Adipose tissue (tissue), 3 donors: ENCODE results near the gene HSPH1. TPM values are rescaled to one million over a fixed set of nuclear protein-coding genes. Genes with fewer than 3 reads are reported as not detected.

Source experiments
- H3K27ac ChIP-seq: one replicate; pipeline ENCODE4 v1.5.1; 2013; ENCODE audit warnings: low read depth, low read length
- WGBS, 3 donors: extraction: QIAGEN DNeasy Blood & Tissue Kit; methylation state at CpG; one replicate each; pipeline ENCODE4 v1.1.7; 2013; 5-methylcytosine and 5-hydroxymethylcytosine counted together
- polyA plus RNA-seq, 3 donors: library from polyadenylated mRNA; stranded (reverse); fragments of 200-250 nt; gene quantifications; one replicate each; pipeline ENCODE4 v1.2.3, GENCODE V29; 2013
- donor health status: healthy with polysubstance abuse.
- donor health status: Bipolar disorder and iron deficiency.
- donor health status: healthy.

The HSPH1 gene
- polyA plus RNA-seq, 3 donors, result 8.8 to 48.6 (median 32.7) TPM

GRCh38 chr13:31149604-31150003 lies 12.1 kb downstream of the HSPH1 start:
- WGBS, 3 donors, result 80 to 88% (median 83%) methylated on average over 2 of the region's 2 CpGs

GRCh38 chr13:31145417-31145816 lies 16.3 kb downstream of the HSPH1 start:
- H3K27ac ChIP-seq, result no peak overlapping the region
- WGBS, 3 donors, result 96 to 99% (median 97%) methylated on average over 4 of the region's 4 CpGs

More at GRCh38 chr13:31149604-31150003, 12.1 kb downstream of the HSPH1 start:
- no peak overlapping the region for H3K27ac ChIP-seq

DNA sequence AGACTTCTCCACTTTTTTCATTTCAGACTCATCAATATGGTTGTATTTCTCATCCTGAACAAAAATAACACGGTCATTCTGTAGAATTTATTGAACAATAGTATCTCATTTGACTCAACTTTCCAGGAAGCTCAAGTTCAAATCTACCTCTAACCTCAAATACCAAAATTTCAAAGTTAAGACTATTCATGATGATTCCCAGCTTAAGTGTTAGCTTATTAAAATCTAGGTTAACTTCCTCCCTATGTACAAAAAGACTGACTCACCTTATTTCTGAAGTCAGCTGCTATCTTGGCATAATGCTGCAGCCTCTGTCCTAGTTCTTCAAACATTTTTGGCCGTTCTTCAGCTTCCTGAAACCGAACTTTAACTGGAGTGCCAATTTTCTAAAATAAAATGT lies 23.2 kb downstream of the HSPH1 start:
- H3K27ac ChIP-seq, result no peak overlapping the region
- WGBS, 3 donors, result 67 to 87% (median 73%) methylated on average over 3 of the region's 3 CpGs

GRCh38 chr13:31136724-31137123 lies 25.0 kb downstream of the HSPH1 start:
- H3K27ac ChIP-seq, result no peak overlapping the region

DNA sequence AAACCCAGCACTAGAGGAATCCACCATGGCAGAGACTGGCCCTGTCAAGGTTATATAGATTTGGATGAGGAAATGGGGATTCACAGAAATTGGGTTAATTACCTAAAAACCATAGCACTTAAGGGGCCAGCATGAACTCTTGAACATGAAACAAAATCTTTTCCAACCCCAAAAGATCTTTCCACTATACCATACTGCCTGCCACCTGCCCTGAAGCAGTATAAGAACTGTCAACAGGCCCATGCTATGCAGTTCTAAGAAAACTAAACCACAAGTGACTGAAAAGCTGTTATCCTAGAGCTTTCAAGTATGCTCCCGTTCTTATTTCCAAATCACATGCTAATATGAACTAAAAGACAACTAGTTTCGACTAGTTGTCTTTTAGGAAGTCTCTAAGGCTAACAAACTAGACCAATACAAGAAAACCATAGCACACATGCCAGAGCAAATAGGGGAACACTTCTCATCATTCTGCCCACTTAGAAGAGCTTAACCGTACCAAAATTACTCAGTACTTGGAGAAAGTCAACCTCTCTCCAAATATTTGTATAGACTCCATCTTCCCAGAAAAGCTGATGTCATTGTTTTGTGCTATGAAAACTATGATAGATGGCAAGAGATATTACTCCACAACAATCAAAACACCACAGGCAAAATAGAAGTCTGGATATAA lies 27.5 kb downstream of the HSPH1 start:
- 86 to 92% (median 91%) methylated on average over 3 of the region's 3 CpGs for WGBS, 3 donors

DNA sequence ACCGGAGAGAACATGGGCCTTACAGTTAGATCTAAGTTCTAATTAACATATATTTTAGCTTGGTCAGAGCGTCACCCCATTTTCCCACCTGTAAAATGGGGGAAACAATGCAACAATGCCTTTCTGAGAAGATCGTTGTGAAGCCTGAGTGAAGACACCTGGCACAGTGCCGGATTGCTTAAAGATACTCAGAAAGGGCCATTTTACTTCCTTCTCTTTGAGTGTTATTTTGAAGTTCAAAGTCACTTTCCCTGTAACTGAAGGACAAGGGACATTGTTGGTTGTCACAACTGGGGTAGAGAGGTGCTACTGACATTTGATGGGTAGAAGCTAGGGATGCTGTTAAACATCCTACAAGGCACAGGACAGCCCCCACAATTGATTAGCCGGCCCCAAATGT lies 28.1 kb downstream of the HSPH1 start:
- no peak overlapping the region for H3K27ac ChIP-seq
- 84 to 95% (median 87%) methylated on average over 5 of the region's 5 CpGs for WGBS, 3 donors

More for the DNA sequence above, 27.5 kb downstream of the HSPH1 start:
- H3K27ac ChIP-seq, result no peak overlapping the region

GRCh38 chr13:31131470-31131961 lies 30.2 kb downstream of the HSPH1 start:
- H3K27ac ChIP-seq, result no peak overlapping the region
- WGBS, 3 donors, result 66 to 73% (median 71%) methylated on average over 6 of the region's 6 CpGs

DNA sequence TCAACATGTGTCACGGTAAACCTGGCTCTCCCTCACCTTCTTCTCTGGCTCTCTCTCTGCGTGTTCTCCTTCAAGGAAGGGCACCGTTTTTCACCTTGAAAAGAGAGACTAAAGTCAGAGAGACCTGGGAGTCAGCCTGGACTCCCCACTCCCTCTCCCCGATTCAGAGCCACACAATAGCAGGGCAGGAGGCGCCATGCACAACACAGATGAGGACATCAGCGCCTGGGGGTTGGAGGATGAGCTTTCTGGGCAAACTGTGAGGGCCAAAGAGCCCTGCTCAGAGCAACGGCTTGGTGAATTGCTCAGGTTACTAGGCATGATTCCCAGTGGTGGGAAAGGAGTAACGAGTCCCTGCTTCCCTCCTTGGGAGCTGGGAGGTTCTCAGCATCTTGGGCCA lies 32.3 kb downstream of the HSPH1 start:
- 65 to 74% (median 66%) methylated on average over 8 of the region's 8 CpGs for WGBS, 3 donors
- H3K27ac ChIP-seq, result no peak overlapping the region

- WGBS, 3 donors, result 21 to 32% (median 28%) methylated on average over 7 of the region's 7 CpGs
- H3K27ac ChIP-seq, result no peak overlapping the region
These were observed 37.5 kb downstream of the HSPH1 start for GRCh38 chr13:31124204-31124603.

- no peak overlapping the region for H3K27ac ChIP-seq
- 87 to 97% (median 93%) methylated on average over 12 of the region's 12 CpGs for WGBS, 3 donors
These were observed 39.0 kb downstream of the HSPH1 start for GRCh38 chr13:31122544-31123260.

GRCh38 chr13:31122143-31122542 lies 39.6 kb downstream of the HSPH1 start:
- WGBS, 3 donors, result 92 to 98% (median 94%) methylated on average over 4 of the region's 4 CpGs
- H3K27ac ChIP-seq, result no peak overlapping the region

DNA sequence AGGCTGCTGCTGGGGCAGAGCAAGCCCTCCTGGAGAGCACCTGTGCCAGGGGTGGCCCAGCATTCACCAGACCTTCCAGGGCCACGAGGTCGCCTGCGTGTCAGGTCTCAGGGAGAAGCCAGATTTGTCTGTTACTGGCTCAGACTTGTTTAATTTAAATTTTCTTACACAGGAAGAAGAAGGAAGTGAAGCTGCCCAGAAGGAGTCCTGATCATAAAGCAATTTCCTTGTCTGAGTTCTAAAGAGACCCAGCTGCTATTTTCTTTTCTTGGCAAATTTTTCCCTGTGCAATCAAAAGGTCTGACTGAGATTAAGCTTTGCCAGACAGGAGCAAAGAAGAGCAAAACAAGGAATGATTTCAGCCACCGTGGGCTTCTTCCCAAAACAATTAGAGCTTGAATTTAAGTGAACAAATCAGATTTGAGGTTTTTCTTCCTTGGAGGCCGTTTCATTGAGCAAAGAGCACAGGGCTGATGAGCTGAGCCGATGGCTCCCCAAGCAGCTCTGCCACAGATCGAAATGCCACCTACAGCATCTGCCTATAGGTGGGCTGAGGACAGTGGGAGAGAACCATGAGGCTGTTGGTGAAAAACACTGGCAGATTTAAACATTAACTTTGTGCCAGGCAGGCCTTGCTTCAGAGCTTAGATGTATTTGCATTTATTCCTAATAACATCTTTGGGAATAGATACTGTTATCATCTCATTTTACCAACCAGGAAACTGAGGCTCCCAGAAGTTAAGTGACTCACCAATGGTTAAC lies 40.1 kb downstream of the HSPH1 start:
- H3K27ac ChIP-seq, result no peak overlapping the region
- 47 to 58% (median 51%) methylated on average over 7 of the region's 7 CpGs for WGBS, 3 donors

DNA sequence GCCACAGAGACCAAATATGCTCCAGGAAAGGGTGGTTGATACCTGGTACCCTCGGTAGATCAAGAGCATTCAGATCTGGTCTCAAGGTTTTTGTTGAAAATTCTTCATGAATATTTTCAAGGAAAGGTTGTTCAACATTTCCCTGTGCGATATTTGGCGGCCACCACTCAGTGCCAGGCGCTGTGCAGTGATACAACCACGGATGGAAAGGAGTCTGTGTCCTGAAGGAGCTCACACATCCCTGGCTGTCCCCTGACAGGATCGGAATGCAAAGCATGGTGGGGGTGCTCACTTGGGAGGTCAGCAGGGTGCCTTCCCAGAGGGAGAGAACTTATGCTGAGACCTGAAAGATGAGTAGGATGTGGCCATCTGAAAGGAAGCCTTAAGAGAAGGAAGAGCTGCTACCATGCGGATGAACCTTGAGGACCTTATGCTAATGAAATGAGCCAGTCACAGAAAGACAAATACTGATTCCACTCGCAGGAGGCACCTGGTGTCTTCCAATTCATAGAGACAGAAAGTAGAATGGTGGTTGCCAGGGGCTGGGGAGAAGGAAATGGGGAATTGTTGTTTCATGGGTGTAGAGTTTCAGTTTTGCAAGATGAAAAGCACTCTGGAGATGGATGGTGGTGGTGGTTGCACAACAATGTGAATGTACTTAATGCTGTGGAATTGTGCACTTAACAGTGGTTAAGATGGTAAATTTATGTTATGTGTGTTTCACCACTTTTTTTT lies 41.6 kb downstream of the HSPH1 start:
- WGBS, 3 donors, result 71 to 90% (median 84%) methylated on average over 8 of the region's 8 CpGs
- no peak overlapping the region for H3K27ac ChIP-seq

GRCh38 chr13:31119526-31119925 lies 42.2 kb downstream of the HSPH1 start:
- 71 to 78% (median 74%) methylated on average over 10 of the region's 10 CpGs for WGBS, 3 donors

DNA sequence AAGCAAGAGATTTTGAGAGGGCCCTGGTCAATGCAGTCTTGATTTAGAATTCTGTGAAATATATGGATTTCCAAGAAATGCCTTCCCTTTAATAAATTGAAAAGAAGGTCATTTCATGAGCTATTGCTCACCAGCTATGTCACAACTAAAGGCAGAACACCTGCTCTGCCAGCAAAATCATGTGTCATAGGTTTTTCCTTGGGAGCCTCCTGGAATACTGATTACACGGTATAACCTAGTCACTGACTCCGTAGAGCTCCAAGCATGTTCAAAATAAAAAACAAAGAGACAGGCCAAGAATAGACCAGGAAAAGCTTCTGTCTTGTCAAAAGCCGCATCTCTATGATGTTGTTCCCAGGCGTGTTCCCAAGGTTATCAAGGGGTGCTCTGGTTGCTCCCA lies 45.5 kb downstream of the HSPH1 start:
- H3K27ac ChIP-seq, result no peak overlapping the region
- 78 to 89% (median 89%) methylated on average over 4 of the region's 4 CpGs for WGBS, 3 donors

More at GRCh38 chr13:31119526-31119925, 42.2 kb downstream of the HSPH1 start:
- no peak overlapping the region for H3K27ac ChIP-seq

- H3K27ac ChIP-seq, result no peak overlapping the region
- WGBS, 3 donors, result 45 to 85% (median 80%) methylated on average over 3 of the region's 3 CpGs
These were observed 46.1 kb downstream of the HSPH1 start for GRCh38 chr13:31115616-31116015.

DNA sequence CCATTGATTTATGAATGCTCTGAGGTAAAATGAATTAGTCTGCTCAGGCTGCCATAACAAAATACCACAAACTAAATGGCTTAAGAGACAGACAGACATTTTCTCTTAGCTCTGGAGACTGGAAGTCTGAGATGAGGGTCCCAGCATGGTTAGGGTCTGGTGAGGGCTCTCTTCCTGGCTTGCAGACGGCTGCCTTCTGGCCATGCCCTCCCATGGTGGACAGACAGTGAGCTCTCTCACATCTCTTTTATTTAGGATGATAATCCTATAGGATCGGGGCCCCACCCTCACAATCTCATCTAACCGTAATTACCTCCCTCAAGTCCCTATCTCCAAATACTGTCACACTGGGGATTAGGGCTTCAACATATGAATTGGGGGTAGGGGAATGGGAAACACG lies 47.1 kb downstream of the HSPH1 start:
- WGBS, 3 donors, result 88 to 90% (median 89%) methylated on average over 4 of the region's 4 CpGs
- H3K27ac ChIP-seq, result no peak overlapping the region

- 79 to 84% (median 83%) methylated on average over 4 of the region's 4 CpGs for WGBS, 3 donors
- H3K27ac ChIP-seq, result no peak overlapping the region
These were observed 50.6 kb downstream of the HSPH1 start for GRCh38 chr13:31111136-31111535.
